GM12878 (cell line): ENCODE measurements around the gene PARD6B. TPM values are rescaled to one million over a fixed set of nuclear protein-coding genes. Genes with fewer than 3 reads are reported as not detected.
A peak's percentile ranks its signal among the peaks of the same experiment; 100 is the strongest.

Experiments used
- ATAC-seq: fragments of 200-7000 bp; cut with Tn5 transposase; 3 replicates; pipeline ENCODE4 v1.9.1; 2020; ENCODE audit warnings: mild to moderate bottlenecking, moderate library complexity
- BruUV-seq: library from RNA; stranded (reverse); fragments of 400-500 nt; replicated peaks from 2 replicates; lab custom pipeline; 2021; lab: Mats Ljungman, UMichigan
- CTCF ChIA-PET: fragments of 300-600 bp; sonication (Branson Sonifier 250); formaldehyde crosslinking; extraction: SDS; loops from one replicate; lab custom pipeline; 2021; ENCODE audit warnings: inconsistent platforms; lab: Yijun Ruan, JAX
- POLR2A ChIA-PET: fragments of 350-600 bp; formaldehyde crosslinking; extraction: SDS; loops from one replicate; lab custom pipeline; 2021; ENCODE audit warnings: inconsistent platforms; lab: Charles Lee
- RAD21 ChIA-PET: fragments of 300-600 bp; sonication (Branson Sonifier 250); formaldehyde crosslinking; loops from one replicate; lab custom pipeline; 2023; ENCODE audit warnings: antibody characterized with exemption; ENCODE audit not compliant: unreplicated experiment; lab: Charles Lee
- SMC1A ChIA-PET: fragments of 300-600 bp; sonication (Branson Sonifier 250); formaldehyde crosslinking; loops from one replicate; lab custom pipeline; 2023; ENCODE audit not compliant: unreplicated experiment, uncharacterized antibody; lab: Charles Lee
- DNase-seq: peaks from one replicate; pipeline ENCODE4 v3.0.0-alpha.2; 2011; ENCODE audit warnings: low read depth, low spot score
- FAIRE-seq: peaks from 3 replicates; lab custom pipeline; 2011; peaks lifted over from hg19 to GRCh38; lab: Jason Lieb, UNC
- H2AFZ ChIP-seq: 2 replicates; pipeline ENCODE4 v1.6.0; 2011; ENCODE audit warnings: low read depth, low read length, control low read depth; ENCODE audit not compliant: control insufficient read depth
- H3K27ac ChIP-seq: 2 replicates; pipeline ENCODE4 v1.5.1; 2011; ENCODE audit warnings: control low read depth; ENCODE audit not compliant: control insufficient read depth, insufficient read depth
- H3K27me3 ChIP-seq, 2 experiments: replicated peaks in 1 of 2; 2 replicates each; pipeline versions ENCODE4 v1.6.0 to v1.6.1; 2011; ENCODE audit warnings: low read length in 1 of 2; ENCODE audit not compliant: control insufficient read depth in 2 of 2, insufficient read depth in 2 of 2
- H3K36me3 ChIP-seq, 2 experiments: 2 replicates each; pipeline ENCODE4 v1.5.1; 2011; ENCODE audit warnings: low read length in 1 of 2; ENCODE audit not compliant: control insufficient read depth in 2 of 2, insufficient read depth in 2 of 2
- H3K4me1 ChIP-seq: 2 replicates; pipeline ENCODE4 v1.6.1; 2011; ENCODE audit warnings: mild to moderate bottlenecking, low read length, moderate library complexity, mixed read lengths; ENCODE audit not compliant: control insufficient read depth, insufficient read depth
- H3K4me2 ChIP-seq: 2 replicates; pipeline ENCODE4 v1.6.0; 2011; ENCODE audit warnings: control low read depth; ENCODE audit not compliant: control insufficient read depth, insufficient read depth
- H3K4me3 ChIP-seq: fragments of 200-600 bp; sonication (generic); 2 replicates; pipeline ENCODE4 v1.5.1; 2016
- H3K79me2 ChIP-seq: 2 replicates; pipeline ENCODE4 v1.6.0; 2011; ENCODE audit warnings: low read length; ENCODE audit not compliant: control insufficient read depth, insufficient read depth
- H3K9ac ChIP-seq: 2 replicates; pipeline ENCODE4 v1.8.0; 2011; ENCODE audit warnings: low read length, control low read depth, mixed read lengths; ENCODE audit not compliant: control insufficient read depth, insufficient read depth
- H3K9me3 ChIP-seq: replicated peaks from 3 replicates; pipeline ENCODE4 v1.5.1; 2011; ENCODE audit warnings: mild to moderate bottlenecking, low read length; ENCODE audit not compliant: control insufficient read depth, insufficient read depth
- H4K20me1 ChIP-seq: 2 replicates; pipeline ENCODE4 v1.6.0; 2011; ENCODE audit not compliant: control insufficient read depth, insufficient read depth
- BHLHE40 ChIP-seq, 2 experiments: fragments of 450-650 bp in 1 of 2; IDR thresholded peaks; 2 replicates each; pipeline ENCODE4 v1.6.1; 2011 to 2017; ENCODE audit warnings: low read depth in 2 of 2, borderline replicate concordance in 1 of 2, improper control_type of control experiment in 1 of 2, low read length in 1 of 2, mild to moderate bottlenecking in 1 of 2
- CREB1 ChIP-seq: IDR thresholded peaks from 2 replicates; pipeline ENCODE4 v1.6.1; 2012; ENCODE audit warnings: low read depth, mild to moderate bottlenecking, inconsistent platforms
- EED ChIP-seq: sonication (generic); IDR thresholded peaks from 2 replicates; pipeline ENCODE4 v1.6.1; 2016; ENCODE audit warnings: antibody characterized with exemption, low read depth
- ETV6 ChIP-seq, 2 experiments: fragments of 450-650 bp in 1 of 2; IDR thresholded peaks in 1 of 2; conservative IDR thresholded peaks in 1 of 2; 2 replicates each; pipeline ENCODE4 v1.6.1; 2014; ENCODE audit warnings: antibody characterized with exemption in 1 of 2, borderline replicate concordance in 1 of 2, low read depth in 1 of 2, mild to moderate bottlenecking in 1 of 2, moderate library complexity in 1 of 2
- GABPA ChIP-seq: IDR thresholded peaks from 2 replicates; pipeline ENCODE4 v1.6.1; 2014; ENCODE audit warnings: antibody characterized with exemption, low read depth, mild to moderate bottlenecking, inconsistent platforms
- IKZF1 ChIP-seq: fragments of 450-650 bp; conservative IDR thresholded peaks from 2 replicates; pipeline ENCODE4 v1.6.1; 2017; ENCODE audit warnings: antibody characterized with exemption, mild to moderate bottlenecking
- MEF2B ChIP-seq: fragments of 450-650 bp; IDR thresholded peaks from 2 replicates; pipeline ENCODE4 v1.6.1; 2018; ENCODE audit warnings: mild to moderate bottlenecking, moderate library complexity; ENCODE audit not compliant: partially characterized antibody, poor library complexity, severe bottlenecking
- MYC ChIP-seq: IDR thresholded peaks from 2 replicates; pipeline ENCODE4 v1.6.1; 2011; ENCODE audit warnings: mild to moderate bottlenecking, low read length, moderate library complexity, inconsistent platforms; ENCODE audit not compliant: insufficient read depth, insufficient replicate concordance, insufficient read length, severe bottlenecking
- NFIC ChIP-seq: IDR thresholded peaks from 2 replicates; pipeline ENCODE4 v1.6.1; 2012; ENCODE audit warnings: low read depth, mild to moderate bottlenecking, inconsistent platforms, low read length, moderate library complexity
- RCOR1 ChIP-seq: conservative IDR thresholded peaks from 2 replicates; pipeline ENCODE4 v1.6.1; 2012; ENCODE audit warnings: low read depth, low read length, improper control_type of control experiment
- SIN3A ChIP-seq: IDR thresholded peaks from 2 replicates; pipeline ENCODE4 v1.6.1; 2012; ENCODE audit warnings: low read depth, low read length, improper control_type of control experiment
- SMAD5 ChIP-seq: IDR thresholded peaks from 2 replicates; pipeline ENCODE4 v1.6.1; 2016; ENCODE audit warnings: antibody characterized with exemption, low read depth
- WRNIP1 ChIP-seq: IDR thresholded peaks from 2 replicates; pipeline ENCODE4 v1.6.1; 2011; ENCODE audit warnings: low read depth, low read length, improper control_type of control experiment, borderline replicate concordance
- ZNF384 ChIP-seq: IDR thresholded peaks from 2 replicates; pipeline ENCODE4 v1.6.1; 2012; ENCODE audit warnings: low read depth, mild to moderate bottlenecking, low read length, improper control_type of control experiment, borderline replicate concordance
- WGBS: methylation state at CpG from one replicate; pipeline ENCODE4 v1.1.6; 2016; ENCODE audit warnings: low lambda C conversion rate; ENCODE audit not compliant: insufficient replicate concordance, insufficient coverage; ENCODE audit errors: missing lambda C conversion rate; 5-methylcytosine and 5-hydroxymethylcytosine counted together
- in situ Hi-C: fragments of 300-500 bp; cut with MboI; formaldehyde crosslinking; loops from 9 replicates; pipeline ENCODE4 v1.14.3; 2018; ENCODE audit warnings: mixed read lengths
- intact Hi-C: fragments of 100-400 bp; cut with micrococcal nuclease; formaldehyde crosslinking; loops from one replicate; pipeline ENCODE4 v1.14.2; 2022; ENCODE audit not compliant: unreplicated experiment
- polyA plus RNA-seq, 11 experiments: library from polyadenylated mRNA; depleted of rRNA in 4 of 11; unstranded in 6 of 11; stranded (reverse) in 5 of 11; fragments of >200 nt; fragmentation: Nextera tagmentation in 4 of 11; fragmentation: Illumina TruSeq in 1 of 11; extraction: Ambion mirVana in 4 of 11; extraction: Trizol in 1 of 11; gene quantifications; 1 replicate in 1 of 11; 2 replicates in 10 of 11; pipeline versions ENCODE4 v1.2.1 to v1.2.3, GENCODE V29; 2011 to 2016; ENCODE audit warnings: inconsistent platforms in 2 of 11, missing spikeins in 2 of 11, low read depth in 1 of 11
- total RNA-seq, 4 experiments: library from RNA; depleted of rRNA in 3 of 4; stranded (reverse); fragments of >200 nt in 3 of 4; fragmentation: Illumina TruSeq in 1 of 4; extraction: Trizol in 1 of 4; gene quantifications; 2 replicates each; pipeline versions ENCODE4 v1.2.1 to v1.2.3, GENCODE V29; 2013 to 2021
- TF ChIP-seq, protein P1 (sequence below): fragments of 450-650 bp; IDR thresholded peaks from 2 replicates; pipeline ENCODE4 v1.6.1; 2017; ENCODE audit warnings: antibody characterized with exemption, mild to moderate bottlenecking, moderate library complexity
- TF ChIP-seq, protein P2 (sequence below): fragments of 450-650 bp; IDR thresholded peaks from 2 replicates; pipeline ENCODE4 v1.6.1; 2017; ENCODE audit warnings: low read depth, mild to moderate bottlenecking, moderate library complexity

The PARD6B gene
- total and polyA plus RNA-seq, 10 of the 15 experiments (the other 5 are each of a cell fraction or from before 2014, with no cell fraction given): 0.57 to 4.7 (median 2.0) TPM

DNA sequence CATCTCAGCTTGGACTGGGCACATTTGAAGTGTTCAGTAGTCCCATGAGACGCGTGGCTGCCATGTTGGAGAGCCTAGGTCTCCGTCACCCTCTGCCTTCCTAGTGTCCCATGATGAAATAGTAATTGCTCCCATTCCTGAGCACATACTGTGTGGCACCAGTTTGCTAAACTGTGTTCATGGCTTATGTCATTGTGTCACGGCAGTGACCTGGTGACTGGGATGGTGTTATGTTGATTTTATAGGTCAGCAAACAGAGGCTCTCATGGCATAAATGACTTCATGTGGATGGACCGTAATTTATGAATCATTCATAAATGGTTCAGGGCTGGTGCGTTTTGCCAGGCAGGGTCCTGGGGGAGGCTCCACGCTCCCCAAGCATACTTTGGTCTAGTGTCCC lies 67.3 kb downstream of the PARD6B start (continued):
- no peak for TF ChIP-seq RCOR1
- peak in 1 of 2 experiments; percentile 97; a peak in 2 of 4 replicates for TF ChIP-seq ETV6 (conservative IDR thresholded peaks at IDR 0.05 in 1 of 2, IDR thresholded peaks at IDR 0.05 in 1 of 2; ENCODE audit: borderline replicate concordance in 1 of 2, low read depth in 1 of 2)
- peak; percentile 67 for TF ChIP-seq CREB1
- TF ChIP-seq MEF2B: peak; percentile 33
- TF ChIP-seq, all 136 proteins: peak for 8

DNA sequence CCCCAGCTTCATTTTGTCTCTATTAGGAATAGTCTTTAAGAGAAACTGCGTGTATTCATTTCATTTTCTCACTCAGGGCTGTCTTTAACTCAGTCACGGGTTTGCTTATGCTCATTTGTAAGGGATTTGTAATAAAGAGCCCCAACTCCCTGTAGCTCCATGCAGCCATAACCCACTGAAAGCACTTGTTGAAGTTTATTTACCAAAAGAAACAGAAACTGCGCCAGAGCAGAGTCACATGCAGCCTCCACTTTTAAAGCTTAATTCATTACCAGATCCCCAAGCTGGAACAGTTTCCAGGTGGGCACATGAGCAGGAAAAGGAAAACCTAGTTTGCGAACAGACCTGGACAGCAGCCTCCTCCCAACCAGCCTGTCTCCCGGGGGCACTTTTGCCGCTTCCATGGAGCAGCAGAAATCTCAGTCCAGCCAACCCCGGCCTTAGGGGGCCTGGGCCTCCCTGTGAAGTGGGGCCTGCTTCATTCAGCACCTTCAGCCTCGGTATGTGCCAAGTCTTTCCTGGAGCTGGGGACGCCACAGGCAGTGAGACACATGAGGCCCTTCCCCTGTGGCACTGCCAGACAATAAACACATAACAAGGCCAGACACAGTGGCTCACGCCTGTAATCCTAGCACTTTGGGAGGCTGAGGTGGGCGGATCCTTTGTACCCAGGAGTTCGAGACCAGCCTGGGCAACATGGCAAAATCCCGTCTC lies 68.0 kb downstream of the PARD6B start:
- ATAC-seq: peak; percentile 38
- Histone ChIP-seq H3K4me2 (peak overlapping the region; percentile 89), H3K27me3 (no peaks in the 10 kb centered on the region), H3K9ac (peak overlapping the region; percentile 85), H3K9me3 (no peaks in the 10 kb centered on the region), H3K27ac (peak overlapping the region; percentile 95), H2AFZ (peak overlapping the region; percentile 31), H3K4me3 (peak overlapping the region; percentile 63), H4K20me1 (no peaks in the 10 kb centered on the region), H3K36me3 (0 out of 4 replicates have a peak, but pooled peaks cover 1 to 2% of the 10 kb centered on the region in 2 experiments), H3K4me1 (peaks cover 26% of the 10 kb centered on the region), H3K79me2 (peaks cover 69% of the 10 kb centered on the region)
- BruUV-seq: no TSS peak
- ChIA-PET SMC1A (interaction anchor here (1.0 to 8.7 kb wide), 13 partner anchors 9 to 132 kb away, joined by 3 to 119 read pairs (median 7); partner anchors contain the start of gene ADNP), CTCF (interaction anchor here (1.0 to 13.7 kb wide), 8 partner anchors 9 to 129 kb away, joined by 3 to 336 read pairs (median 6); partner anchors contain the start of gene ADNP), RAD21 (interaction anchor here (0.9 to 7.7 kb wide), 11 partner anchors 8 to 188 kb away, joined by 3 to 141 read pairs (median 4); partner anchors contain the start of genes ADNP, DPM1 and MOCS3), POLR2A (interaction anchor here (0.7 to 3.9 kb wide), 12 partner anchors 9 to 159 kb away, joined by 3 to 26 read pairs (median 6); partner anchors contain the start of genes ADNP and MOCS3)
- 3% methylated on average over 13 of the region's 13 CpGs for WGBS
- in situ Hi-C loops: no loop called here
- intact Hi-C loops: no loop called here
- FAIRE-seq: no peak
- no peak for DNase-seq
- TF ChIP-seq, protein P1, sequence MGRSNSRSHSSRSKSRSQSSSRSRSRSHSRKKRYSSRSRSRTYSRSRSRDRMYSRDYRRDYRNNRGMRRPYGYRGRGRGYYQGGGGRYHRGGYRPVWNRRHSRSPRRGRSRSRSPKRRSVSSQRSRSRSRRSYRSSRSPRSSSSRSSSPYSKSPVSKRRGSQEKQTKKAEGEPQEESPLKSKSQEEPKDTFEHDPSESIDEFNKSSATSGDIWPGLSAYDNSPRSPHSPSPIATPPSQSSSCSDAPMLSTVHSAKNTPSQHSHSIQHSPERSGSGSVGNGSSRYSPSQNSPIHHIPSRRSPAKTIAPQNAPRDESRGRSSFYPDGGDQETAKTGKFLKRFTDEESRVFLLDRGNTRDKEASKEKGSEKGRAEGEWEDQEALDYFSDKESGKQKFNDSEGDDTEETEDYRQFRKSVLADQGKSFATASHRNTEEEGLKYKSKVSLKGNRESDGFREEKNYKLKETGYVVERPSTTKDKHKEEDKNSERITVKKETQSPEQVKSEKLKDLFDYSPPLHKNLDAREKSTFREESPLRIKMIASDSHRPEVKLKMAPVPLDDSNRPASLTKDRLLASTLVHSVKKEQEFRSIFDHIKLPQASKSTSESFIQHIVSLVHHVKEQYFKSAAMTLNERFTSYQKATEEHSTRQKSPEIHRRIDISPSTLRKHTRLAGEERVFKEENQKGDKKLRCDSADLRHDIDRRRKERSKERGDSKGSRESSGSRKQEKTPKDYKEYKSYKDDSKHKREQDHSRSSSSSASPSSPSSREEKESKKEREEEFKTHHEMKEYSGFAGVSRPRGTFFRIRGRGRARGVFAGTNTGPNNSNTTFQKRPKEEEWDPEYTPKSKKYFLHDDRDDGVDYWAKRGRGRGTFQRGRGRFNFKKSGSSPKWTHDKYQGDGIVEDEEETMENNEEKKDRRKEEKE: no peak
- TF ChIP-seq ZNF384 (no peak), MYC (no peak), NFIC (0 out of 2 replicates have a peak, but pooled peaks have one; percentile 24), SIN3A (0 out of 2 replicates have a peak, but pooled peaks have one; percentile 11), EED (peak; percentile 36; the same call in 1 of the 2 replicates), WRNIP1 (0 out of 2 replicates have a peak, but pooled peaks have one; percentile 29), BHLHE40 (IDR thresholded peaks at IDR 0.05; ENCODE audit: borderline replicate concordance in 1 of 2, low read depth in 2 of 2, low read length in 1 of 2) (peak; percentile 71 to 72; a peak in 3 of 4 replicates), IKZF1 (peak; percentile 54), SMAD5 (0 out of 2 replicates have a peak, but pooled peaks have one; percentile 19), GABPA (no peak)
- TF ChIP-seq, protein P2, sequence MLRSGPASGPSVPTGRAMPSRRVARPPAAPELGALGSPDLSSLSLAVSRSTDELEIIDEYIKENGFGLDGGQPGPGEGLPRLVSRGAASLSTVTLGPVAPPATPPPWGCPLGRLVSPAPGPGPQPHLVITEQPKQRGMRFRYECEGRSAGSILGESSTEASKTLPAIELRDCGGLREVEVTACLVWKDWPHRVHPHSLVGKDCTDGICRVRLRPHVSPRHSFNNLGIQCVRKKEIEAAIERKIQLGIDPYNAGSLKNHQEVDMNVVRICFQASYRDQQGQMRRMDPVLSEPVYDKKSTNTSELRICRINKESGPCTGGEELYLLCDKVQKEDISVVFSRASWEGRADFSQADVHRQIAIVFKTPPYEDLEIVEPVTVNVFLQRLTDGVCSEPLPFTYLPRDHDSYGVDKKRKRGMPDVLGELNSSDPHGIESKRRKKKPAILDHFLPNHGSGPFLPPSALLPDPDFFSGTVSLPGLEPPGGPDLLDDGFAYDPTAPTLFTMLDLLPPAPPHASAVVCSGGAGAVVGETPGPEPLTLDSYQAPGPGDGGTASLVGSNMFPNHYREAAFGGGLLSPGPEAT: peak; percentile 48; the same call in 1 of the 2 replicates
